ENCODE data around the gene MTAP. TPM values are rescaled to one million over a fixed set of nuclear protein-coding genes. Genes with fewer than 3 reads are reported as not detected.

MTAP gene
- total RNA-seq, 1 experiment from 2014 or later = 326 TPM

GRCh38 chr9:21810881-21811280, 8.4 kb downstream of the MTAP start:
- Histone ChIP-seq H3K27ac (ENCODE audit: low read depth, low read length) (peak overlapping the region; percentile 35; the same call in 1 of the 2 replicates), H3K79me2 (ENCODE audit: insufficient read depth, low read length) (peaks cover 100% of the 10 kb centered on the region)
- intact Hi-C loops (cut with micrococcal nuclease) = loop anchor here (5.0 kb wide), 2 partner anchors 406 to 496 kb away; no protein-coding TSS in a partner anchor

More at GRCh38 chr9:21810881-21811280, 8.4 kb downstream of the MTAP start:
- no peak for TF ChIP-seq EZH2phosphoT487 (IDR thresholded peaks at IDR 0.05; ENCODE audit: borderline replicate concordance)
- TF ChIP-seq ZFX (IDR thresholded peaks at IDR 0.05) = no peak
- no peak for TF ChIP-seq ATF3 (IDR thresholded peaks at IDR 0.05)
- no peak for TF ChIP-seq SP1 (IDR thresholded peaks at IDR 0.05; ENCODE audit: low read depth)
- TF ChIP-seq ZNF274 (IDR thresholded peaks at IDR 0.05; ENCODE audit: low read depth, low read length) = no peak
- no peak for TF ChIP-seq EZH2 (IDR thresholded peaks at IDR 0.05)
- TF ChIP-seq CTCF (IDR thresholded peaks at IDR 0.05 in 2 of 3, conservative IDR thresholded peaks at IDR 0.05 in 1 of 3; ENCODE audit: borderline replicate concordance in 1 of 3, insufficient read depth in 1 of 3, low read depth in 2 of 3, low read length in 2 of 3) = no peak
- no peak for TF ChIP-seq CEBPB (IDR thresholded peaks at IDR 0.05; ENCODE audit: low read depth)
- TF ChIP-seq REST (IDR thresholded peaks at IDR 0.05; ENCODE audit: low read depth) = no peak
- no peak for TF ChIP-seq POLR2AphosphoS5 (IDR thresholded peaks at IDR 0.05; ENCODE audit: low read depth, low read length)
- no peak for TF ChIP-seq FOSL1 (IDR thresholded peaks at IDR 0.05; ENCODE audit: low read depth)
- TF ChIP-seq TCF7L2 (IDR thresholded peaks at IDR 0.05; ENCODE audit: borderline replicate concordance, extremely low read depth, insufficient read depth, insufficient read length) = no peak
- TF ChIP-seq RAD21 (IDR thresholded peaks at IDR 0.05; ENCODE audit: low read depth) = no peak
- no peak for TF ChIP-seq SRF (IDR thresholded peaks at IDR 0.05; ENCODE audit: low read depth)
- TF ChIP-seq YY1 (IDR thresholded peaks at IDR 0.05; ENCODE audit: extremely low read depth, insufficient replicate concordance, low read depth, low read length) = no peak
- no peak for TF ChIP-seq POLR2A (IDR thresholded peaks at IDR 0.05; ENCODE audit: borderline replicate concordance, extremely low read depth, insufficient read depth, insufficient read length)
- ATAC-seq (no peak), DNase-seq (ENCODE audit: low read depth, low spot score) (no peak)
- Histone ChIP-seq H2AFZ (ENCODE audit: low read depth, low read length, poor library complexity, severe bottlenecking) (no peak overlapping the region), H3K9me2 (ENCODE audit: insufficient read depth) (no peaks in the 10 kb centered on the region), H3K4me3 (replicated peaks in 1 of 2; ENCODE audit: low read depth in 1 of 2, low read length in 2 of 2) (no peak overlapping the region), H3K36me3 (ENCODE audit: control insufficient read depth in 1 of 2, insufficient read depth in 2 of 2, low read length in 2 of 2) (peaks cover 62 to 82% of the 10 kb centered on the region in 2 experiments), H3K9ac (ENCODE audit: low read length) (no peak overlapping the region), H3K9me3 (ENCODE audit: control insufficient read depth in 1 of 2, insufficient read depth in 1 of 2, low read depth in 1 of 2, low read length in 2 of 2) (no peaks in the 10 kb centered on the region), H4K20me1 (ENCODE audit: insufficient read depth) (peaks cover 36% of the 10 kb centered on the region), H3K4me1 (ENCODE audit: control insufficient read depth in 1 of 2, insufficient read depth in 2 of 2, low read length in 2 of 2) (peaks cover 15 to 54% of the 10 kb centered on the region in 2 experiments), H3K27me3 (ENCODE audit: insufficient read depth, low read length) (no peaks in the 10 kb centered on the region), H3K4me2 (ENCODE audit: low read length) (no peak overlapping the region)
- ChIA-PET RAD21 (ENCODE audit: low non-redundant PET in 1 of 2, low total read pairs in 2 of 2, uncharacterized antibody in 2 of 2, unreplicated experiment in 2 of 2) (no interaction called here), CTCF (interaction anchor here (1.5 to 3.2 kb wide), 2 partner anchors 227 to 433 kb away, joined by 3 to 25 read pairs; no protein-coding TSS in a partner anchor), POLR2A (no interaction called here)
- BruUV-seq (replicated peaks) = no TSS peak

All from HCT116 (cell line).